Motor neuron (in vitro differentiated cells): ENCODE measurements around the gene FAM209B. TPM values are rescaled to one million over a fixed set of nuclear protein-coding genes. Genes with fewer than 3 reads are reported as not detected.
A peak's percentile ranks its signal among the peaks of the same experiment; 100 is the strongest.
"Not testable (repeated sequence)": the region's sequence is repeated elsewhere in the genome, so short reads cannot be mapped to it uniquely, and the experiment has no call there.

Experiments used
- ATAC-seq, 8 experiments: fragments of 200-7000 bp; cut with Tn5 transposase; replicated peaks in 6 of 8; 2 replicates each; pipeline ENCODE4 v1.8.0; 2021; ENCODE audit warnings: mild to moderate bottlenecking in 8 of 8, moderate library complexity in 8 of 8
- H3K27ac ChIP-seq, 2 donors: fragments of 250-450 bp; sonication (Bioruptor Pico); 2 replicates each; pipeline ENCODE4 v1.9.0; 2021; ENCODE audit warnings: antibody characterized with exemption in 2 of 2, mild to moderate bottlenecking in 2 of 2, moderate library complexity in 1 of 2
- H3K4me1 ChIP-seq, 2 donors: fragments of 250-450 bp; sonication (Bioruptor Pico); replicated peaks in 1 of 2; 2 replicates each; pipeline ENCODE4 v1.6.1; 2021; ENCODE audit warnings: antibody characterized with exemption in 2 of 2, mild to moderate bottlenecking in 2 of 2, moderate library complexity in 1 of 2
- H3K4me3 ChIP-seq, 5 donors: fragments of 250-450 bp; sonication (Bioruptor Pico); 2 replicates each; pipeline ENCODE4 v1.9.0; 2021; ENCODE audit warnings: antibody characterized with exemption in 5 of 5, mild to moderate bottlenecking in 5 of 5, moderate library complexity in 4 of 5
- WGBS, 10 experiments: fragments of 450-650 bp; shearing (Covaris generic); methylation state at CpG; one replicate each; pipeline ENCODE4 v1.0.0; 2022; 5-methylcytosine and 5-hydroxymethylcytosine counted together
- in situ Hi-C, 9 experiments: fragments of 400-800 bp; cut with MboI; loops; one replicate each; pipeline ENCODE4 v1.15.0; 2021; ENCODE audit warnings: low sequenced_read_pairs in 9 of 9, low pct_unique_long_range_greater_than_20kb in 2 of 9; ENCODE audit not compliant: unreplicated experiment in 9 of 9
- total RNA-seq, 8 experiments: library from RNA; unstranded; fragments of 300-600 nt; gene quantifications; 2 replicates each; pipeline versions ENCODE4 v1.2.3 to v1.2.4, GENCODE V29; 2022

The FAM209B gene
- total RNA-seq, result under 1 TPM in 2 of 8 experiments, not detected in 6; 0.46 to 0.71 TPM

- 80 to 90% methylated on average over 2 to 3 of the region's 9 CpGs; no CpG with 5 or more reads in 8 of the 10 experiments for WGBS, 10 experiments
- not testable (repeated sequence) for ATAC-seq, H3K27ac ChIP-seq, H3K4me1 ChIP-seq, H3K4me3 ChIP-seq
- in situ Hi-C loops, result loop anchor here in 1 of 9 experiments (25.0 kb wide), 1 partner anchor 529 kb away; no protein-coding TSS in a partner anchor
Observed at GRCh38 chr20:56532946-56533345, at the start of gene FAM209B. TSS of gene FAM209B (plus strand) at chr20:56533246. CDS start at chr20:56533342, 96 bp downstream.

- in situ Hi-C loops, result no loop called here
- no peak overlapping the region for H3K27ac ChIP-seq
- H3K4me3 ChIP-seq, result no peak overlapping the region
- no peaks in the 10 kb centered on the region for H3K4me1 ChIP-seq
- ATAC-seq, result no peak
- WGBS, 10 experiments, result 73 to 100% (median 91%) methylated on average over 2 to 7 of the region's 7 CpGs
Observed at GRCh38 chr20:56483970-56484369, 49.1 kb upstream of the FAM209B start.

- WGBS, 10 experiments, result 83 to 100% (median 93%) methylated on average over 1 to 11 of the region's 11 CpGs; no CpG with 5 or more reads in 1 of the 10 experiments
- H3K4me1 ChIP-seq, result no peaks in the 10 kb centered on the region
- in situ Hi-C loops, result no loop called here
- no peak overlapping the region for H3K4me3 ChIP-seq
- H3K27ac ChIP-seq, result no peak overlapping the region
- no peak for ATAC-seq
Observed at GRCh38 chr20:56487216-56487615, 45.8 kb upstream of the FAM209B start.

- in situ Hi-C loops, result no loop called here
Observed at GRCh38 chr20:56488566-56488965, 44.5 kb upstream of the FAM209B start.

GRCh38 chr20:56501116-56501515, 31.9 kb upstream of the FAM209B start:
- no peaks in the 10 kb centered on the region for H3K4me1 ChIP-seq
- 80 to 100% (median 100%) methylated on average over 1 of the region's 1 CpG for WGBS, 10 experiments
- H3K27ac ChIP-seq, result no peak overlapping the region
- H3K4me3 ChIP-seq, result no peak overlapping the region
- in situ Hi-C loops, result no loop called here
- no peak for ATAC-seq

More at GRCh38 chr20:56488566-56488965, 44.5 kb upstream of the FAM209B start:
- no peak overlapping the region for H3K4me3 ChIP-seq
- 80 to 100% (median 100%) methylated on average over 1 to 3 of the region's 5 CpGs; no CpG with 5 or more reads in 1 of the 10 experiments for WGBS, 10 experiments
- no peaks in the 10 kb centered on the region for H3K4me1 ChIP-seq
- no peak for ATAC-seq
- H3K27ac ChIP-seq, result no peak overlapping the region

- in situ Hi-C loops, result no loop called here
- WGBS, 10 experiments, result 91 to 96% (median 92%) methylated on average over 4 to 5 of the region's 8 CpGs; no CpG with 5 or more reads in 7 of the 10 experiments
- Histone ChIP-seq H3K4me3 (no peak overlapping the region), H3K27ac (no peak overlapping the region), H3K4me1 (no peaks in the 10 kb centered on the region)
- ATAC-seq, result no peak
Observed at GRCh38 chr20:56503916-56504315, 29.1 kb upstream of the FAM209B start.

GRCh38 chr20:56504373-56505005, 28.6 kb upstream of the FAM209B start:
- 48 to 97% (median 79%) methylated on average over 2 to 8 of the region's 9 CpGs; no CpG with 5 or more reads in 2 of the 10 experiments for WGBS, 10 experiments
- Histone ChIP-seq H3K4me3 (no peak overlapping the region), H3K27ac (no peak overlapping the region), H3K4me1 (no peaks in the 10 kb centered on the region)
- in situ Hi-C loops, result no loop called here
- peak in 2 of 8 experiments; percentile 16 to 52 for ATAC-seq

GRCh38 chr20:56506103-56506502, 26.9 kb upstream of the FAM209B start:
- Histone ChIP-seq H3K27ac (no peak overlapping the region), H3K4me1 (no peaks in the 10 kb centered on the region), H3K4me3 (no peak overlapping the region)
- in situ Hi-C loops, result no loop called here
- 0 to 83% (median 59%) methylated on average over 1 to 3 of the region's 3 CpGs for WGBS, 10 experiments
- peak in 1 of 8 experiments; percentile 49 for ATAC-seq

GRCh38 chr20:56511926-56512325, 21.1 kb upstream of the FAM209B start:
- H3K4me3 ChIP-seq, result no peak overlapping the region
- H3K27ac ChIP-seq, result peak overlapping the region; percentile 75 to 97
- peaks cover 18 to 44% of the 10 kb centered on the region in 2 donors for H3K4me1 ChIP-seq
- no peak for ATAC-seq
- WGBS, 10 experiments, result 79 to 100% (median 92%) methylated on average over 1 to 3 of the region's 10 CpGs; no CpG with 5 or more reads in 5 of the 10 experiments
- in situ Hi-C loops, result no loop called here

GRCh38 chr20:56513161-56514150, 19.6 kb upstream of the FAM209B start:
- in situ Hi-C loops, result no loop called here
- ATAC-seq, result peak in 5 of 8 experiments; percentile 91 to 95 (median 92)
- H3K4me1 ChIP-seq, result peaks cover 18 to 44% of the 10 kb centered on the region in 2 donors
- 61 to 100% (median 72%) methylated on average over 1 to 16 of the region's 22 CpGs; no CpG with 5 or more reads in 2 of the 10 experiments for WGBS, 10 experiments
- peak overlapping the region; percentile 75 to 97 for H3K27ac ChIP-seq
- no peak overlapping the region for H3K4me3 ChIP-seq

- peaks cover 18 to 47% of the 10 kb centered on the region in 2 donors for H3K4me1 ChIP-seq
- 31 to 95% (median 90%) methylated on average over 2 to 5 of the region's 5 CpGs; no CpG with 5 or more reads in 2 of the 10 experiments for WGBS, 10 experiments
- in situ Hi-C loops, result no loop called here
- no peak overlapping the region for H3K4me3 ChIP-seq
- no peak overlapping the region for H3K27ac ChIP-seq
- ATAC-seq, result no peak
Observed at GRCh38 chr20:56516631-56517030, 16.4 kb upstream of the FAM209B start.

GRCh38 chr20:56517211-56517610, 15.8 kb upstream of the FAM209B start:
- in situ Hi-C loops, result no loop called here
- no peak for ATAC-seq
- Histone ChIP-seq H3K4me1 (peaks cover 16 to 41% of the 10 kb centered on the region in 2 donors), H3K27ac (no peak overlapping the region), H3K4me3 (no peak overlapping the region)
- WGBS, 10 experiments, result 86 to 100% (median 99%) methylated on average over 1 to 5 of the region's 7 CpGs; no CpG with 5 or more reads in 4 of the 10 experiments

GRCh38 chr20:56517641-56518040, 15.4 kb upstream of the FAM209B start:
- Histone ChIP-seq H3K4me3 (no peak overlapping the region), H3K27ac (no peak overlapping the region), H3K4me1 (peaks cover 12 to 37% of the 10 kb centered on the region in 2 donors)
- WGBS, 10 experiments, result 50 to 100% (median 83%) methylated on average over 1 to 5 of the region's 8 CpGs; no CpG with 5 or more reads in 2 of the 10 experiments
- peak in 3 of 8 experiments; percentile 26 to 29 (median 29) for ATAC-seq
- in situ Hi-C loops, result no loop called here
